ENCODE results near the gene CELF5. TPM values are rescaled to one million over a fixed set of nuclear protein-coding genes. Genes with fewer than 3 reads are reported as not detected.
"Not testable (repeated sequence)": the region's sequence is repeated elsewhere in the genome, so short reads cannot be mapped to it uniquely, and the experiment has no call there.

Gene CELF5
- total and polyA plus RNA-seq, 2 donors: 0.14 to 0.48 TPM

GRCh38 chr19:3296446-3296845 lies 72.0 kb downstream of the CELF5 start:
- Histone ChIP-seq H3K4me3 (ENCODE audit: low read depth, low read length) (no peak overlapping the region), H3K36me3 (ENCODE audit: insufficient read depth) (no peaks in the 10 kb centered on the region)
- 85% methylated on average over 19 of the region's 19 CpGs for WGBS

GRCh38 chr19:3298853-3299449 lies 74.5 kb downstream of the CELF5 start:
- Histone ChIP-seq H3K36me3 (ENCODE audit: insufficient read depth) (no peaks in the 10 kb centered on the region), H3K27ac (ENCODE audit: low read depth) (no peak overlapping the region), H3K4me1 (ENCODE audit: insufficient read depth) (no peaks in the 10 kb centered on the region), H3K4me3 (ENCODE audit: low read depth, low read length) (no peak overlapping the region)
- no peak for DNase-seq (ENCODE audit: extremely low spot score)
- WGBS: 83% methylated on average over 6 of the region's 6 CpGs

More at GRCh38 chr19:3296446-3296845, 72.0 kb downstream of the CELF5 start:
- no peak overlapping the region for H3K27ac ChIP-seq (ENCODE audit: low read depth)
- H3K4me1 ChIP-seq (ENCODE audit: insufficient read depth): no peaks in the 10 kb centered on the region
- DNase-seq (ENCODE audit: extremely low spot score): no peak

DNA sequence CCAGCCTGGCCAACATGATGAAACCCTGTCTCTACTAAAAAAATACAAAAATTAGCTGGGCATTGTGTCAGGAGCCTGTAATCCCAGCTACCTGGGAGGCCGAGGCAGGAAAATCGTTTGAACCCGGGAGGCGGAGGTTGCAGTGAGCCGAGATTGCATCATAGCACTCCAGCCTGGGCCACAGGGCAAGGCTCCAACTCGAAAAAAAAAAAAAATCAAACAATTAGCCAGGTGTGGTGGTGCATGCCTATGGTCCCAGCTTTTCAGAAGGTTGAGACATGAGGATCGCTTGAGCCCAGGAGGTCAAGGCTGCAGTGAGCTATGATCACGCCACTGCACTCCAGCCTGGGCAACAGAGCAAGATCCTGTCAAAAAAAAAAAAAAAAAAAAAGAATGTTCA lies 76.1 kb downstream of the CELF5 start:
- not testable (repeated sequence) for H3K27ac ChIP-seq (ENCODE audit: low read depth); H3K4me1 ChIP-seq (ENCODE audit: insufficient read depth); DNase-seq (ENCODE audit: extremely low spot score); H3K36me3 ChIP-seq (ENCODE audit: insufficient read depth); H3K4me3 ChIP-seq (ENCODE audit: low read depth, low read length)
- 59% methylated on average over 8 of the region's 8 CpGs for WGBS

DNA sequence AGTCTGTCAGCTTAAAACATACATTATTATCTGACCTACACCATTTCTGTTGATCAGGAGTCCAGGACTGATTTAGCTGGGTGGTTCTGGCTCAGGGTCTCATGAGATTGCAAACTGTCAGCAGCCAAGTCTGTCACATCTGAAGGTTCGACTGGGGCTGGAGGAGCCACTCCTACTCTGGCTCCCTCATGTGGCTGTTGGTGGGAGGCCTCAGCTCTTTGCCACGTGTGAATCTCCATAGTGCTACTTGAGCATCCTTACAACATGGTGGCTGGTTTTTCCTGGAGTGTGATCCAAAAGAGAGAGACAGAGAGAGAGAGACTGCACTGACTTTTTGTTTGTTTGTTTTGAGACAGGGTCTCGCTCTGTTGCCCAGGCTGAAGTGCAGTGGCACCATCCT lies 78.3 kb downstream of the CELF5 start:
- H3K27ac ChIP-seq (ENCODE audit: low read depth): no peak overlapping the region
- no peak overlapping the region for H3K4me3 ChIP-seq (ENCODE audit: low read depth, low read length)
- WGBS: 69% methylated on average over 3 of the region's 3 CpGs
- no peaks in the 10 kb centered on the region for H3K4me1 ChIP-seq (ENCODE audit: insufficient read depth)
- no peaks in the 10 kb centered on the region for H3K36me3 ChIP-seq (ENCODE audit: insufficient read depth)
- DNase-seq (ENCODE audit: extremely low spot score): no peak

DNA sequence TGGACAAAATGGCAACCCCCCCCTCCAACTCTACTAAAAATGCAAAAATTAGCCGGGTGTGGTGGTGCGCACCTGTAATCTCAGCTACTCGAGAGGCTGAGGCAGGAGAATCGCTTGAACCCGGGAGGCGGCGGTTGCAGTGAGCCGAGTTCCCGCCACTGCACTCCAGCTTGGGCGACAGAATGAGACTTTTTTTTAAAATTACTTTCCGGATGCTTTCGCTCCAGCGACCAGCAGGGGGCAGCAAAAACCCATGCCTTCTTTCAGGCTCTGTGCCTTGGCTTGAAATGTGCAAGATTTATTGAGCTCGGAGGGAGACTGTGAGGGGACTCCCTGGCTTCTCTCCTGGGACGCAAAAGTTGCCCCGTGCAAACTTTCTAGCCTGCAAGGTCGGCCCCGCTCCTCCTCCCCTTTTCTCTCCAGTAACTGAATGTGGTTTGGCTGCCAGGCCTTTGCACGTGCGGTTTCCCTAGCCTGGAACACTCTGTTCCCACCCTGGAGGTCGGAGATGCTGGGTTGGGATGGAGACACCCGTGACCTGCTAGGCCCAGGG lies 80.5 kb downstream of the CELF5 start:
- H3K27ac ChIP-seq (ENCODE audit: low read depth): no peak overlapping the region
- DNase-seq (ENCODE audit: extremely low spot score): no peak
- 6% methylated on average over 22 of the region's 22 CpGs for WGBS
- H3K4me1 ChIP-seq (ENCODE audit: insufficient read depth): no peaks in the 10 kb centered on the region
- no peak overlapping the region for H3K4me3 ChIP-seq (ENCODE audit: low read depth, low read length)
- H3K36me3 ChIP-seq (ENCODE audit: insufficient read depth): no peaks in the 10 kb centered on the region

GRCh38 chr19:3309724-3310123 lies 85.3 kb downstream of the CELF5 start:
- Histone ChIP-seq H3K4me3 (ENCODE audit: low read depth, low read length) (no peak overlapping the region), H3K27ac (ENCODE audit: low read depth) (no peak overlapping the region), H3K4me1 (ENCODE audit: insufficient read depth) (no peaks in the 10 kb centered on the region), H3K36me3 (ENCODE audit: insufficient read depth) (no peaks in the 10 kb centered on the region)
- no peak for DNase-seq (ENCODE audit: extremely low spot score)
- WGBS: 56% methylated on average over 1 of the region's 1 CpG

GRCh38 chr19:3310280-3310679 lies 85.8 kb downstream of the CELF5 start:
- WGBS: 70% methylated on average over 1 of the region's 1 CpG
- no peak overlapping the region for H3K27ac ChIP-seq (ENCODE audit: low read depth)
- no peak for DNase-seq (ENCODE audit: extremely low spot score)
- no peaks in the 10 kb centered on the region for H3K4me1 ChIP-seq (ENCODE audit: insufficient read depth)
- H3K36me3 ChIP-seq (ENCODE audit: insufficient read depth): no peaks in the 10 kb centered on the region
- H3K4me3 ChIP-seq (ENCODE audit: low read depth, low read length): no peak overlapping the region

GRCh38 chr19:3310711-3311110 lies 86.2 kb downstream of the CELF5 start:
- H3K4me3 ChIP-seq (ENCODE audit: low read depth, low read length): no peak overlapping the region
- no peak overlapping the region for H3K27ac ChIP-seq (ENCODE audit: low read depth)
- H3K36me3 ChIP-seq (ENCODE audit: insufficient read depth): no peaks in the 10 kb centered on the region
- H3K4me1 ChIP-seq (ENCODE audit: insufficient read depth): no peaks in the 10 kb centered on the region
- DNase-seq (ENCODE audit: extremely low spot score): no peak

- WGBS: 79% methylated on average over 13 of the region's 13 CpGs
- Histone ChIP-seq H3K4me3 (ENCODE audit: low read depth, low read length) (no peak overlapping the region), H3K4me1 (ENCODE audit: insufficient read depth) (no peaks in the 10 kb centered on the region), H3K36me3 (ENCODE audit: insufficient read depth) (no peaks in the 10 kb centered on the region), H3K27ac (ENCODE audit: low read depth) (no peak overlapping the region)
- no peak for DNase-seq (ENCODE audit: extremely low spot score)
Measured at GRCh38 chr19:3313199-3313575, 88.7 kb downstream of the CELF5 start.

- Histone ChIP-seq H3K36me3 (ENCODE audit: insufficient read depth) (no peaks in the 10 kb centered on the region), H3K4me3 (ENCODE audit: low read depth, low read length) (no peak overlapping the region), H3K27ac (ENCODE audit: low read depth) (no peak overlapping the region), H3K4me1 (ENCODE audit: insufficient read depth) (no peaks in the 10 kb centered on the region)
- 80% methylated on average over 30 of the region's 30 CpGs for WGBS
- DNase-seq (ENCODE audit: extremely low spot score): no peak
Measured at GRCh38 chr19:3314962-3315675, 90.7 kb downstream of the CELF5 start.

DNA sequence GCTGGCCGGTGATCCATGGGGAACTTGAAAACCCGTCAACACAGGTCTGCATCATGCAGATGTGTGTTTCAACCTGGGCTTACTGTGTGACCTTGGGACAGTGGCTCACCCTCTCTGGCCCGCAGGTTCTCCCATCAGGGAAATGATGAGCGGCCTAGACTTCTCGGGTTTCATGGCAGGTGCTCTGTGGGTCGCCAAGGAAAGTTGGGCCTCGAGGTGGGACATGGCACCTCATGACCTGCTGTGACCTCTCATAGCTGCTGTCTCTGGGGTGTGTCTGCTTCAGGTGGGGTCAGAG lies 91.2 kb downstream of the CELF5 start:
- DNase-seq (ENCODE audit: extremely low spot score): no peak
- 84% methylated on average over 7 of the region's 7 CpGs for WGBS

GRCh38 chr19:3316132-3316648 lies 91.7 kb downstream of the CELF5 start:
- no peak for DNase-seq (ENCODE audit: extremely low spot score)
- Histone ChIP-seq H3K36me3 (ENCODE audit: insufficient read depth) (no peaks in the 10 kb centered on the region), H3K4me1 (ENCODE audit: insufficient read depth) (no peaks in the 10 kb centered on the region), H3K27ac (ENCODE audit: low read depth) (no peak overlapping the region), H3K4me3 (ENCODE audit: low read depth, low read length) (no peak overlapping the region)
- 83% methylated on average over 11 of the region's 11 CpGs for WGBS

More for the DNA sequence above, 91.2 kb downstream of the CELF5 start:
- Histone ChIP-seq H3K4me3 (ENCODE audit: low read depth, low read length) (no peak overlapping the region), H3K27ac (ENCODE audit: low read depth) (no peak overlapping the region), H3K36me3 (ENCODE audit: insufficient read depth) (no peaks in the 10 kb centered on the region), H3K4me1 (ENCODE audit: insufficient read depth) (no peaks in the 10 kb centered on the region)

DNA sequence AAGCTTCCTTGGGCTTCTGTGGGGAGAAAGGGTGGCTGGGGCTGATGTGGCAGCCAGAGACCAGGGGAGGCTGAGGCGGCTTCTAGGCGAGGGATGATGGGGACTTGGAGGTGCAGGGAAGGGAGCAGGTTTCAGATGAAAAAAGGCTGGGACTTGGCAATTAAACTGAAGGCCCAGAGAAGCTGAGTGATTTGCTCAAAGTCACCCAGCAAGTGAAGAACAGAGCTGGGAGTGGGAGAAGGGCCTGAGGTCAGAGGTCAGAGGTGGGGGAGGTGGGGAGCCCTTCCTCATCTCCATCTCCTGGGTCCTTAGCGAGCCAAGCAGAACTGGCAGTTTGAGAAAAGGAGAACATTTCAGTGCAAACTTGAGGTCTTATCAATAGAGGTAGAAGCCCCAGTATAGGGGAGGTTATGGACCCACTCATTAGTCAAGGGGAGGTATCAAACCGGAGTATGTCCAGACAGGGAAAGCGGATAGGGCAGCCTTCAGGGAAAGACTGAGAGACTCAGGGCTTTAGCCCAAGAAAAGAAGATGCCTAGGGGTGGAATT lies 92.3 kb downstream of the CELF5 start:
- WGBS: 86% methylated on average over 5 of the region's 5 CpGs
- Histone ChIP-seq H3K36me3 (ENCODE audit: insufficient read depth) (no peaks in the 10 kb centered on the region), H3K27ac (ENCODE audit: low read depth) (no peak overlapping the region), H3K4me1 (ENCODE audit: insufficient read depth) (no peaks in the 10 kb centered on the region), H3K4me3 (ENCODE audit: low read depth, low read length) (no peak overlapping the region)
- no peak for DNase-seq (ENCODE audit: extremely low spot score)

All from urinary bladder (tissue), 4 donors.